ENCODE results near the gene CBX2. TPM values are rescaled to one million over a fixed set of nuclear protein-coding genes. Genes with fewer than 3 reads are reported as not detected.

The CBX2 gene
- total RNA-seq, 4 donors from 2014 or later = 4.6 to 12.9 (median 8.7) TPM

- Histone ChIP-seq H3K27me3 (peaks cover 57 to 100% (median 86%) of the 10 kb centered on the region in 4 donors), H3K27ac (no peak overlapping the region), H3K4me3 (no peak overlapping the region), H3K36me3 (no peaks in the 10 kb centered on the region), H3K9me3 (no peaks in the 10 kb centered on the region), H3K4me1 (peaks cover 39 to 66% (median 60%) of the 10 kb centered on the region in 3 donors)
- intact Hi-C loops (cut with DNase I) = no loop called here
- TF ChIP-seq POLR2A (IDR thresholded peaks at IDR 0.05) (no peak), CTCF (IDR thresholded peaks at IDR 0.05) (no peak)
- WGBS, 2 donors = 18 to 25% methylated on average over 6 to 11 of the region's 13 CpGs
- no peak for DNase-seq
Observed at GRCh38 chr17:79806863-79807720, 29.1 kb downstream of the CBX2 start.

DNA sequence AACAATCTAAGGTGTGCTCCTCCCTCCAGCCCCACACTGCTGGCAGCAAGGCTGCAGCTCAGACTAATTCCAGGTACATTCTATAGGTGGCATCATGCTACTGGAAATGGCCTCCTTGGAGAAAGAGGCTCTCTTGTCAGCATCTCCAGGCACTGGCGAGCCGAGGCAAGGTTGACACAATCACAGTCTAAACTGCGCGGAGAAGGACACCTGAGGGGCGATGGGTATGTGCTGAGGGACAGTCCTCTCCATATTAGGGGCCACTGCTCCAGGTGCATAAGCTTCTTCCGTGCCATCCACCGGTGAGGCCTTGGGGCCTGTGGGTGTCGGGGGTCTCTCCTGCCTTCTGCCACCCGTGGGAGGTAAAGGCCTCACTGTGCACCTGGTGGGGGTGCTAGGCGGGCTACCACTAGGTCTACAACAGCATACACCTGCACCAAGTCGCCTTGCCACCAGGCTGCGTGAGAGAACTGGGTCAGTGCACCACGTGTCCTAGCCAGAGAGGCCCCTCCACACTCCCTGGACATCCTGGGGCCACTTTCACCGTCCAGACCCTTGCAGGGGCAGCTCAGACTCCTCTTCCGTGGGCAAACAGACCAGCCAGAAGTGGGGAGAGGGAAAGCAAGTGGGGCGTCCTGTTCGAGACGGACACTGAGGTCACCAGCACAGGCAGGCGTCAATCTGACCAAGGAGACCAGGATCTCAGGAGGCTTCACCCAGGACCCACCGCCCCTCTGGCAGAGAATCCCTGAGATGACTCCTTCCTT is 31.0 kb downstream of the CBX2 start:
- Histone ChIP-seq H3K27ac (no peak overlapping the region), H3K9me3 (no peaks in the 10 kb centered on the region), H3K36me3 (no peaks in the 10 kb centered on the region), H3K4me1 (peaks cover 38 to 66% (median 60%) of the 10 kb centered on the region in 3 donors), H3K4me3 (no peak overlapping the region), H3K27me3 (peaks cover 53 to 100% (median 79%) of the 10 kb centered on the region in 4 donors)
- DNase-seq = no peak
- TF ChIP-seq POLR2A (IDR thresholded peaks at IDR 0.05) = no peak
- TF ChIP-seq CTCF (IDR thresholded peaks at IDR 0.05) = peak in 5 of 6 experiments; percentile 16 to 61 (median 50)
- 16 to 20% methylated on average over 3 to 6 of the region's 20 CpGs for WGBS, 2 donors
- intact Hi-C loops (cut with DNase I) = no loop called here

- peaks cover 39 to 66% (median 60%) of the 10 kb centered on the region in 3 donors for H3K4me1 ChIP-seq
- peaks cover 48 to 100% (median 79%) of the 10 kb centered on the region in 4 donors for H3K27me3 ChIP-seq
- peak overlapping the region in 1 of 4 donors; percentile 42 for H3K4me3 ChIP-seq
- WGBS, 2 donors = 0% methylated on average over 1 of the region's 40 CpGs; no CpG with 5 or more reads in 1 of the 2 donors
- no peak overlapping the region for H3K27ac ChIP-seq
- intact Hi-C loops (cut with DNase I) = no loop called here
- no peaks in the 10 kb centered on the region for H3K9me3 ChIP-seq
- TF ChIP-seq CTCF (IDR thresholded peaks at IDR 0.05) = no peak
- no peak for TF ChIP-seq POLR2A (IDR thresholded peaks at IDR 0.05)
- DNase-seq = no peak
- no peaks in the 10 kb centered on the region for H3K36me3 ChIP-seq
Observed at GRCh38 chr17:79809530-79810129, 31.7 kb downstream of the CBX2 start.

DNA sequence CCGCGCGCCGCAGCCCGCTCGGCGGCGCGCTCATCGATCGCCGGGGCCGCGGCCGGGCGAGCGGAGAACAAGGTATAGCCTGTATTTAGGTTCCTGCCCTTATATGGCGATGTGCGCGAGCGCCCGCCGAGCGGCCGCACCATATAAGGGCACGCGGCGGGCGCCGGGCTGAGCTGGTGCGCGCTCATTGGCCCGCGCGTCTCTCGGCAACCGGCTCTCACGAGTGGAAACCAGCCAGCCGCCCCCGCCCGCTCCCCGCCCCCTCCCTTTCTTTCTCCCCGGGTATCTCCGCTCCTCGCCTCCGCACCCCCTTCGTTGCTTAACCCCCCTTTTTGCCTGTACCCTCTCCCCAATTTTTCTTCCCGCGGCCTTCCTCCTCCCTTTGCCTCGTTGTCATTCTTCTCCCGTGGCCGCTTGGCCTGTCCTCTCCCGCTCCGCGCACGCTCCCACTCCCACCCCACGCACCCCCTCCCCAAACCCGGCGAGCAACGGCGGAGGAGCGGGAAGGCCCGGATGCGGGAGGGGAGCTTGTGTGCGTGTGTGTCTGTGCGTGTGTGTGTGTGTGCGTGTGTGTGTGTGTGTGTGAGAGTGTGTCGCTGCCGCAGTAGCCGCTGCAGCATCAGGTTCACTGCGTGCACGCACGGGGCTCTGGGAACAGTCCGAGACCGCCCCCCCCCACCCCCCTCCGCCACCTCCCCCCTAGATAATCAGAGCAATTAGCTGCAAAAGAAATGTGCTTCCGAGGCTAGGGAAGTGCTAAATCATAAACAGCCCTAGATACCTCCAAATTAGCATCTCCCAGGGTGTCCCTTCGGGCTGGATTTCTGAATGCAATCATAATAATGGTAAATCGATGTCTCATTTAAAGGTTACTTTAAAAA is 32.4 kb downstream of the CBX2 start:
- Histone ChIP-seq H3K36me3 (no peaks in the 10 kb centered on the region), H3K9me3 (no peaks in the 10 kb centered on the region), H3K4me1 (peaks cover 46 to 67% (median 62%) of the 10 kb centered on the region in 3 donors), H3K27me3 (peaks cover 52 to 100% (median 73%) of the 10 kb centered on the region in 4 donors), H3K27ac (no peak overlapping the region), H3K4me3 (peak overlapping the region in 1 of 4 donors; percentile 42)
- WGBS, 2 donors = 1 to 2% methylated on average over 29 to 41 of the region's 79 CpGs
- TF ChIP-seq POLR2A (IDR thresholded peaks at IDR 0.05) (no peak), CTCF (IDR thresholded peaks at IDR 0.05) (no peak)
- DNase-seq = no peak
- intact Hi-C loops (cut with DNase I) = no loop called here
